Endothelial cell of umbilical vein (primary cell): ENCODE data around the gene PLXND1. TPM values are rescaled to one million over a fixed set of nuclear protein-coding genes. Genes with fewer than 3 reads are reported as not detected.

ENCODE experiments used
- BruUV-seq: library from RNA; stranded (reverse); fragments of 400-500 nt; replicated peaks from 2 replicates; lab custom pipeline; 2021; lab: Mats Ljungman, UMichigan
- CTCF ChIA-PET: fragments of 300-600, 350-600 bp; sonication (Branson Sonifier 250); formaldehyde crosslinking; loops from one replicate; lab custom pipeline; 2021; ENCODE audit warnings: antibody characterized with exemption, inconsistent platforms; lab: Charles Lee
- POLR2A ChIA-PET: fragments of 300-600, 350-600 bp; sonication (Branson Sonifier 250); formaldehyde crosslinking; loops from one replicate; lab custom pipeline; 2021; ENCODE audit warnings: antibody characterized with exemption, inconsistent platforms; lab: Charles Lee
- DNase-seq: peaks from one replicate; pipeline ENCODE4 v3.0.0-alpha.2; 2011; ENCODE audit warnings: low read depth, low spot score
- FAIRE-seq: peaks from 2 replicates; lab custom pipeline; 2011; peaks lifted over from hg19 to GRCh38; lab: Jason Lieb, UNC
- H2AFZ ChIP-seq: 2 replicates; pipeline ENCODE4 v1.6.0; 2012; ENCODE audit warnings: low read depth, low read length, control low read depth, inconsistent platforms
- H3K27ac ChIP-seq: 2 replicates; pipeline ENCODE4 v1.5.1; 2011; ENCODE audit warnings: low read depth, mild to moderate bottlenecking, control low read depth, low read length, moderate library complexity; ENCODE audit not compliant: insufficient read depth
- H3K27me3 ChIP-seq, 2 experiments: 2 replicates each; pipeline versions ENCODE4 v1.6.0 to v1.6.1; 2011; ENCODE audit warnings: low read length in 2 of 2, mixed read lengths in 1 of 2; ENCODE audit not compliant: control insufficient read depth in 2 of 2, insufficient read depth in 2 of 2
- H3K36me3 ChIP-seq, 2 experiments: 2 replicates in 1 of 2; 3 replicates in 1 of 2; pipeline ENCODE4 v1.5.1; 2011; ENCODE audit warnings: low read length in 2 of 2, mild to moderate bottlenecking in 1 of 2, moderate library complexity in 1 of 2; ENCODE audit not compliant: control insufficient read depth in 2 of 2, insufficient read depth in 2 of 2; ENCODE audit errors: extremely low read depth in 1 of 2
- H3K4me1 ChIP-seq: 3 replicates; pipeline ENCODE4 v1.5.1; 2011; ENCODE audit warnings: mild to moderate bottlenecking, low read length; ENCODE audit not compliant: control insufficient read depth, insufficient read depth; ENCODE audit errors: extremely low read depth
- H3K4me2 ChIP-seq: 2 replicates; pipeline ENCODE4 v1.6.1; 2011; ENCODE audit warnings: low read length, control low read depth, mixed read lengths; ENCODE audit not compliant: insufficient read depth
- H3K4me3 ChIP-seq, 3 experiments: fragments of 200-600 bp in 1 of 3; sonication (generic), shearing (Covaris generic) in 1 of 3; replicated peaks in 1 of 3; 2 replicates each; pipeline ENCODE4 v1.5.1; 2011 to 2016; ENCODE audit warnings: control low read depth in 3 of 3, low read length in 3 of 3, mild to moderate bottlenecking in 2 of 3, inconsistent platforms in 1 of 3, low read depth in 1 of 3, moderate library complexity in 1 of 3; ENCODE audit not compliant: insufficient read depth in 1 of 3
- H3K79me2 ChIP-seq: 2 replicates; pipeline ENCODE4 v1.6.0; 2012; ENCODE audit warnings: low read length, inconsistent platforms; ENCODE audit not compliant: control insufficient read depth, insufficient read depth
- H3K9ac ChIP-seq: replicated peaks from 2 replicates; pipeline ENCODE3; 2011; ENCODE audit warnings: low read length, control low read depth; ENCODE audit not compliant: insufficient read depth; ENCODE audit errors: extremely low read depth
- H3K9me1 ChIP-seq: replicated peaks from 3 replicates; pipeline ENCODE4 v1.6.0; 2011; ENCODE audit warnings: mild to moderate bottlenecking, low read length; ENCODE audit not compliant: control insufficient read depth, insufficient read depth; ENCODE audit errors: extremely low read depth
- H3K9me3 ChIP-seq: replicated peaks from 2 replicates; pipeline ENCODE4 v1.5.1; 2012; ENCODE audit warnings: low read length, inconsistent platforms; ENCODE audit not compliant: control insufficient read depth, insufficient read depth
- H4K20me1 ChIP-seq: replicated peaks from 2 replicates; pipeline ENCODE3; 2011; ENCODE audit warnings: mild to moderate bottlenecking, low read length; ENCODE audit not compliant: control insufficient read depth, insufficient read depth; ENCODE audit errors: extremely low read depth
- EZH2 ChIP-seq: IDR thresholded peaks from 2 replicates; pipeline ENCODE4 v1.6.1; 2012; ENCODE audit warnings: borderline replicate concordance, low read depth, mild to moderate bottlenecking, moderate library complexity, low read length, inconsistent platforms; ENCODE audit not compliant: severe bottlenecking
- FOS ChIP-seq: IDR thresholded peaks from 2 replicates; pipeline ENCODE4 v1.6.1; 2011; ENCODE audit warnings: mild to moderate bottlenecking, low read length, moderate library complexity, borderline replicate concordance; ENCODE audit not compliant: insufficient read depth
- GATA2 ChIP-seq: IDR thresholded peaks from 2 replicates; pipeline ENCODE4 v1.7.0; 2011; ENCODE audit warnings: low read depth, mild to moderate bottlenecking, moderate library complexity, mixed read lengths, low read length; ENCODE audit not compliant: insufficient read length, insufficient read depth
- JUN ChIP-seq: IDR thresholded peaks from 2 replicates; pipeline ENCODE4 v1.6.1; 2011; ENCODE audit warnings: borderline replicate concordance, low read depth; ENCODE audit not compliant: insufficient read length, insufficient read depth
- MYC ChIP-seq: IDR thresholded peaks from one replicate; pipeline ENCODE4 v1.6.1; 2011; ENCODE audit warnings: mild to moderate bottlenecking, low read depth, low read length
- POLR2A ChIP-seq: IDR thresholded peaks from 2 replicates; pipeline ENCODE4 v1.6.1; 2012; ENCODE audit warnings: low read depth, mild to moderate bottlenecking, control low read depth, low read length
- POLR2AphosphoS5 ChIP-seq: IDR thresholded peaks from 2 replicates; pipeline ENCODE4 v1.6.1; 2012; ENCODE audit warnings: low read depth, mild to moderate bottlenecking, control low read depth, low read length, moderate library complexity; ENCODE audit not compliant: insufficient read depth
- dilution Hi-C: fragments of 300-500 bp; cut with MboI; formaldehyde crosslinking; loops from one replicate; pipeline ENCODE4 v1.15.0; 2019; ENCODE audit warnings: low sequenced_read_pairs; ENCODE audit not compliant: extremely low pct_ligation_motif_present
- intact Hi-C: fragments of 100-400 bp; cut with micrococcal nuclease; formaldehyde crosslinking; loops from one replicate; pipeline ENCODE4 v1.10.0; 2022
- polyA plus RNA-seq, 4 experiments: library from polyadenylated mRNA; depleted of rRNA in 3 of 4; stranded (reverse) in 3 of 4; unstranded in 1 of 4; fragments of >200 nt; gene quantifications; 2 replicates each; pipeline versions ENCODE4 v1.2.1 to v1.2.3, GENCODE V29; 2011 to 2012; ENCODE audit warnings: missing spikeins in 1 of 4
- total RNA-seq: library from RNA; stranded (reverse); gene quantifications from 2 replicates; pipeline ENCODE4 v1.2.3, GENCODE V29; 2021
- TF ChIP-seq, protein P1 (sequence below): IDR thresholded peaks from 2 replicates; pipeline ENCODE4 v1.6.1; 2011; ENCODE audit not compliant: insufficient read depth, insufficient read length
- TF ChIP-seq, protein P2 (sequence below), 2 donors: IDR thresholded peaks; 1 replicate in 1 of 2; 2 replicates in 1 of 2; pipeline ENCODE4 v1.5.1; 2011; ENCODE audit warnings: low read length in 2 of 2, mild to moderate bottlenecking in 2 of 2, moderate library complexity in 2 of 2, control low read depth in 1 of 2, inconsistent platforms in 1 of 2, low read depth in 1 of 2; ENCODE audit not compliant: insufficient read depth in 1 of 2; ENCODE audit errors: extremely low read depth in 1 of 2

Gene PLXND1
- total and polyA plus RNA-seq, 2 donors (not counting 3 experiments of a cell fraction or from before 2014, with no cell fraction given), result 300 to 834 TPM

DNA sequence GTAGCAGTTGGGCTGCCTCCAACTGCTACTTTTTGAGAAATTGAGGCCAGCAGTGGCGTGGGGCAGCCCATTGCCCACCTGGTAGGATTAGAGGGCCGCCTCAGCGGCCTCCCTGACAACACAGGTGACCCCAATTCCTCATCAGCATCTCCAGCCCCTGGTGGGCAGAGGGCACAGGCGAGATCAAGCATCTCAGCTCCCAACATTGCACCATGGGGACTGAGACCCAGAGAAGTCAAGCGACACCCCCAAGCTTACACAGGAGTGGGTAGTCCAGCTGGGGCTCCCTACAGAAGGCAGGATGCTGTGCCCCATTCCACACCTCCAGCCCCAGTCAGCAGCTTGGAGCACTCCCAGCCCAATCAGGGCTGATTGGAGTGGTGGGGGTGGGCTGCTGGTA, 63.7 kb downstream of the PLXND1 start:
- H3K79me2 ChIP-seq, result no peaks in the 10 kb centered on the region
- H3K9me1 ChIP-seq, result no peaks in the 10 kb centered on the region
- FAIRE-seq, result no peak
- ChIA-PET CTCF (interaction anchor here (1.7 to 2.0 kb wide), 2 partner anchors 8 to 53 kb away, joined by 4 to 8 read pairs; no protein-coding TSS in a partner anchor), POLR2A (no interaction called here)
- no peak overlapping the region for H2AFZ ChIP-seq
- no peaks in the 10 kb centered on the region for H4K20me1 ChIP-seq
- intact Hi-C loops, result no loop called here
- no peak overlapping the region for H3K27ac ChIP-seq
- H3K27me3 ChIP-seq, result no peaks in the 10 kb centered on the region
- H3K9me3 ChIP-seq, result no peaks in the 10 kb centered on the region
- H3K9ac ChIP-seq, result no peak overlapping the region
- BruUV-seq, result no TSS peak
- no peaks in the 10 kb centered on the region for H3K36me3 ChIP-seq
- H3K4me2 ChIP-seq, result no peak overlapping the region
- H3K4me3 ChIP-seq, result no peak overlapping the region
- no peak for DNase-seq
- dilution Hi-C loops, result no loop called here
- no peak for TF ChIP-seq POLR2AphosphoS5
- no peak for TF ChIP-seq POLR2A
- TF ChIP-seq, protein P1, sequence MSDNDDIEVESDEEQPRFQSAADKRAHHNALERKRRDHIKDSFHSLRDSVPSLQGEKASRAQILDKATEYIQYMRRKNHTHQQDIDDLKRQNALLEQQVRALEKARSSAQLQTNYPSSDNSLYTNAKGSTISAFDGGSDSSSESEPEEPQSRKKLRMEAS, result no peak
- no peak for TF ChIP-seq GATA2
- TF ChIP-seq FOS, result no peak
- TF ChIP-seq MYC, result no peak
- TF ChIP-seq JUN, result no peak
- no peaks in the 10 kb centered on the region for H3K4me1 ChIP-seq

DNA sequence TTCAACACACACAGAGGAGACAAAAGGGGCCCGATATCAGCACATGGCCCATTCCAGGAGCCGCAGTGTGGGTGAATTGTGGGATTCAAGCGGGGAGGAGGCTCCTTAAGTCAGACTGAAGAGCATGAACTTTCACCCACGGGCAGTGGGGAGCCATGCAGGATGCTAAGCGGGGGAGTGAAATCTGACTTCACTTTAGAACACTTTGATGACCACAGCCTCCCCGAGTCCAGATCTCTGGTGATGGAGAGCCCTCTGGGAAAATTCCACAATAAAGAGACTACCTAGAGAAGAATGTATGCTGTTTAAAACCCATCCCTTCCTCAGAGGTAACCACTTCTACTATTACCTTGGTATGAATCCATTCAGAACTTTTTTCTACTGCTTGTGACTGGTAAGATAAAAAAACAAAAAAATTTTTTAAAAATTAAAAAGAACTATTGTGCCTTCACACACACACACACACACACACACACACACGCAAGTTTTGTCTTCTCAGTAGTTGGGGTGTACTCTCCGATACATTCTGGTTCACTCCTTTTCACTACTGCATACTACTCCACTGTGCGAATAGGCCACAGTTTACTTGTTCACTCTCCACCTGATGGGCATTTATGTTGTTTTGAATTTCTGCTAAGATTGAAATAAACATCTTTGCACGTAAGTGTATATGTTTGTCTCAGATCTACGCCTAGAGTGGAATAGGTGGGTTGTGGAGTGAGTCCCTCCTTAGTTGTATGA, 65.5 kb downstream of the PLXND1 start:
- Histone ChIP-seq H3K9ac (no peak overlapping the region), H3K27me3 (no peaks in the 10 kb centered on the region), H2AFZ (no peak overlapping the region), H3K79me2 (no peaks in the 10 kb centered on the region), H4K20me1 (no peaks in the 10 kb centered on the region), H3K4me3 (no peak overlapping the region), H3K9me1 (no peaks in the 10 kb centered on the region), H3K27ac (no peak overlapping the region), H3K4me1 (no peaks in the 10 kb centered on the region), H3K4me2 (no peak overlapping the region), H3K36me3 (no peaks in the 10 kb centered on the region), H3K9me3 (no peaks in the 10 kb centered on the region)
- no TSS peak for BruUV-seq
- no peak for FAIRE-seq
- DNase-seq, result no peak
- intact Hi-C loops (no loop called here), dilution Hi-C loops (no loop called here)
- CTCF ChIA-PET, result no interaction called here
- TF ChIP-seq MYC (no peak), EZH2 (no peak), GATA2 (no peak)
- TF ChIP-seq, protein P1, result no peak
- TF ChIP-seq, protein P2, sequence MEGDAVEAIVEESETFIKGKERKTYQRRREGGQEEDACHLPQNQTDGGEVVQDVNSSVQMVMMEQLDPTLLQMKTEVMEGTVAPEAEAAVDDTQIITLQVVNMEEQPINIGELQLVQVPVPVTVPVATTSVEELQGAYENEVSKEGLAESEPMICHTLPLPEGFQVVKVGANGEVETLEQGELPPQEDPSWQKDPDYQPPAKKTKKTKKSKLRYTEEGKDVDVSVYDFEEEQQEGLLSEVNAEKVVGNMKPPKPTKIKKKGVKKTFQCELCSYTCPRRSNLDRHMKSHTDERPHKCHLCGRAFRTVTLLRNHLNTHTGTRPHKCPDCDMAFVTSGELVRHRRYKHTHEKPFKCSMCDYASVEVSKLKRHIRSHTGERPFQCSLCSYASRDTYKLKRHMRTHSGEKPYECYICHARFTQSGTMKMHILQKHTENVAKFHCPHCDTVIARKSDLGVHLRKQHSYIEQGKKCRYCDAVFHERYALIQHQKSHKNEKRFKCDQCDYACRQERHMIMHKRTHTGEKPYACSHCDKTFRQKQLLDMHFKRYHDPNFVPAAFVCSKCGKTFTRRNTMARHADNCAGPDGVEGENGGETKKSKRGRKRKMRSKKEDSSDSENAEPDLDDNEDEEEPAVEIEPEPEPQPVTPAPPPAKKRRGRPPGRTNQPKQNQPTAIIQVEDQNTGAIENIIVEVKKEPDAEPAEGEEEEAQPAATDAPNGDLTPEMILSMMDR (IDR thresholded peaks at IDR 0.05; ENCODE audit: extremely low read depth in 1 of 2, insufficient read depth in 1 of 2, low read depth in 1 of 2, low read length in 2 of 2), result no peak
- POLR2A ChIA-PET, result no interaction called here
